ENCODE results near the gene C1orf198. TPM values are rescaled to one million over a fixed set of nuclear protein-coding genes. Genes with fewer than 3 reads are reported as not detected.

Gene C1orf198
- polyA plus RNA-seq, 1 of the 3 experiments (the other 2 are of a cell fraction) = 12.3 TPM

DNA sequence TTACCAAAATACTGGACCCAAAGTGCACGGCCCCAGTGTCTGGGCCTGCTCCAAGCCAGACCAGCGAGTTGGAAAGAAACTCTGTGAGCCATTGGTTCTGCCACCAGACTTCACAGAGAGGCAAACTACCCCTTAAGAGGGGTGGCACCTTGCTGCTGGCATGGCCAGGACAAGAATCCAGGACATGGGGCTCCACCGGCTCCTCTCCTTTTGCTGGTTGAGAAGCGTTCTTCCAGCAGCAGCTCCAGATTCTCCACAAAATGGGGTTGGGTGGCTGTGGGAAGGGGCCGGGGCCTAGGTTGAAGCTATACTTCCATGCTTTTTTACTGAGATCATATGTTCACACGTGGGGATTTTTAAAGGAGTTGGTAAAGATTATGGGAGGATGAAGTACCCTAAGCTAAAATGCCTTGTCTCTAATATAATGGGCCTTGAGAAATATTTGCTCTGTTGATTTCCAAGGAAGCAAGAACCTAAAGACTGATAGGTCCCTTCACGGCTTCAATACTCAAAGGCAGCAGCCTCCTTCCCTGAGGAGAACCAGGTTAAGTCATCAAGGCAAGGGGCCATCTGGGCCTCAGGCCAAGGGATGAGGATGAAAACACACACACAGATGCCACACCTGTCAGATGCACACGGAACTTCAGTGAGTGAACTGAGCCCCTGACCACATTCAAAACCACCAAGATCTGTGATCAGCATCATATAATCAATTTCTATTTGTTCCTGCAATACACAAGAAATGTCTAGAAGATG lies 3.1 kb downstream of the C1orf198 start (continued):
- TF ChIP-seq MXI1 (IDR thresholded peaks at IDR 0.05; ENCODE audit: low read depth, low read length) (no peak), TCF12 (IDR thresholded peaks at IDR 0.05) (no peak), RFX5 (IDR thresholded peaks at IDR 0.05; ENCODE audit: low read length) (no peak)

DNA sequence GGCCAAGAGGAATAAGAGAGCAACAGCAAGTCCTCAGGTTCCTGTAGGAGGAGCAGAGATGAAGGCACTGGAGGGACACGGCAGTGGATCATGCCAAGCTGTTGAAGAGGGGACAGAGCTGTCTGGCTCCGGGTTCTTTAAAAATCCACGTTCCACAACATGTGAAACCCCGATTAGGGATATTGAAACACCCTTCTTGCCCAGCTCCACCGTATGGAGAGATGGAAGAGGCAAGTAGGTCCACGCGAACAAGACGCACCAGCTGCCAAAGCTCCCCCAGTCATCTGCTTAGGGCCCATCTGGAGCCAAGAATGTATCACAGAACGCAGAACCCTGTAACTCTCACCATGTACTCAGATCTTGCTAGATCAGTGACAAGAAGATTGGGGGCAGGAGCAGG lies 3.9 kb downstream of the C1orf198 start:
- Histone ChIP-seq H4K20me1 (ENCODE audit: insufficient read depth) (peaks cover 20% of the 10 kb centered on the region), H3K4me1 (ENCODE audit: control insufficient read depth in 1 of 2, insufficient read depth in 2 of 2, low read depth in 1 of 2, low read length in 1 of 2) (peaks cover 16 to 22% of the 10 kb centered on the region in 2 experiments), H3K9me3 (no peaks in the 10 kb centered on the region), H3F3A (replicated peaks; ENCODE audit: insufficient read depth) (peaks cover 9% of the 10 kb centered on the region), H2AFZ (ENCODE audit: low read depth) (no peak overlapping the region), H3K9ac (no peak overlapping the region), H3K27me3 (ENCODE audit: insufficient read depth) (no peaks in the 10 kb centered on the region), H3K79me2 (ENCODE audit: insufficient read depth) (peaks cover 80% of the 10 kb centered on the region), H3K9me2 (no peaks in the 10 kb centered on the region), H3K4me2 (no peak overlapping the region), H3K4me3 (ENCODE audit: low read depth in 2 of 2, low read length in 1 of 2) (no peak overlapping the region), H3K36me3 (replicated peaks in 1 of 2; ENCODE audit: control insufficient read depth in 1 of 2, insufficient read depth in 2 of 2, low read length in 1 of 2) (peaks cover 0 to 17% of the 10 kb centered on the region in 2 experiments), H3K27ac (ENCODE audit: low read depth in 2 of 2, low read length in 1 of 2) (no peak overlapping the region)
- ChIA-PET CTCF (no interaction called here), POLR2A (no interaction called here)
- WGBS (ENCODE audit: low lambda C conversion rate) = 84% methylated on average over 9 of the region's 9 CpGs
- TF ChIP-seq GABPA (IDR thresholded peaks at IDR 0.05; ENCODE audit: low read depth) = no peak
- TF ChIP-seq, protein P1, sequence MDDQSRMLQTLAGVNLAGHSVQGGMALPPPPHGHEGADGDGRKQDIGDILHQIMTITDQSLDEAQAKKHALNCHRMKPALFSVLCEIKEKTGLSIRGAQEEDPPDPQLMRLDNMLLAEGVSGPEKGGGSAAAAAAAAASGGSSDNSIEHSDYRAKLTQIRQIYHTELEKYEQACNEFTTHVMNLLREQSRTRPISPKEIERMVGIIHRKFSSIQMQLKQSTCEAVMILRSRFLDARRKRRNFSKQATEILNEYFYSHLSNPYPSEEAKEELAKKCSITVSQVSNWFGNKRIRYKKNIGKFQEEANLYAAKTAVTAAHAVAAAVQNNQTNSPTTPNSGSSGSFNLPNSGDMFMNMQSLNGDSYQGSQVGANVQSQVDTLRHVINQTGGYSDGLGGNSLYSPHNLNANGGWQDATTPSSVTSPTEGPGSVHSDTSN (IDR thresholded peaks at IDR 0.05) = no peak
- TF ChIP-seq ELF1 (IDR thresholded peaks at IDR 0.05) = no peak
- TF ChIP-seq, protein P2, sequence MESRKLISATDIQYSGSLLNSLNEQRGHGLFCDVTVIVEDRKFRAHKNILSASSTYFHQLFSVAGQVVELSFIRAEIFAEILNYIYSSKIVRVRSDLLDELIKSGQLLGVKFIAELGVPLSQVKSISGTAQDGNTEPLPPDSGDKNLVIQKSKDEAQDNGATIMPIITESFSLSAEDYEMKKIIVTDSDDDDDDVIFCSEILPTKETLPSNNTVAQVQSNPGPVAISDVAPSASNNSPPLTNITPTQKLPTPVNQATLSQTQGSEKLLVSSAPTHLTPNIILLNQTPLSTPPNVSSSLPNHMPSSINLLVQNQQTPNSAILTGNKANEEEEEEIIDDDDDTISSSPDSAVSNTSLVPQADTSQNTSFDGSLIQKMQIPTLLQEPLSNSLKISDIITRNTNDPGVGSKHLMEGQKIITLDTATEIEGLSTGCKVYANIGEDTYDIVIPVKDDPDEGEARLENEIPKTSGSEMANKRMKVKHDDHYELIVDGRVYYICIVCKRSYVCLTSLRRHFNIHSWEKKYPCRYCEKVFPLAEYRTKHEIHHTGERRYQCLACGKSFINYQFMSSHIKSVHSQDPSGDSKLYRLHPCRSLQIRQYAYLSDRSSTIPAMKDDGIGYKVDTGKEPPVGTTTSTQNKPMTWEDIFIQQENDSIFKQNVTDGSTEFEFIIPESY (IDR thresholded peaks at IDR 0.05; ENCODE audit: borderline replicate concordance, low read depth) = no peak
- DNase-seq = no peak

DNA sequence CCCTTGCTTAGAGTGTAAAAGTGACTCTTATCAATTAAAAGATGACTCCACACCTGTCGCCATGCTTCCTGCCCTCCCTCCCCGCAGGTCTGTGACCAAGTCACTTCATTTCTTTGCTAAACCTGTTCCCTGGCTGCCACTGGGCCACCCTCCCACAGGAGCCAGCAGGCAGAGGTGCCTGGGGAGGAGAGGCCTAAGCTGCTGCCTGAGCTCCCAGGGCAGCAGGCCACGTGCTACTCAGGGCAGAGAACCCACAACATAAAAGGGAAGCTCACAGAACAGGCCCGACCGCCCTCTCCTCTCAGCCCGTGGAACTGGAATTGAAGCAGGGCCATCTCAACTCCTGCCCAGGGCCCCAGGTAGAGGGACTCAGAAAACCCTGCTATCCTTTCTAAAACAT lies 4.9 kb downstream of the C1orf198 start:
- peaks cover 0 to 17% of the 10 kb centered on the region in 2 experiments for H3K36me3 ChIP-seq (replicated peaks in 1 of 2; ENCODE audit: control insufficient read depth in 1 of 2, insufficient read depth in 2 of 2, low read length in 1 of 2)
- H3F3A ChIP-seq (replicated peaks; ENCODE audit: insufficient read depth) = peaks cover 3% of the 10 kb centered on the region
- no peaks in the 10 kb centered on the region for H3K9me3 ChIP-seq
- H3K9ac ChIP-seq = no peak overlapping the region
- H3K79me2 ChIP-seq (ENCODE audit: insufficient read depth) = peaks cover 88% of the 10 kb centered on the region
- H3K27ac ChIP-seq (ENCODE audit: low read depth in 2 of 2, low read length in 1 of 2) = no peak overlapping the region
- TF ChIP-seq, protein P2 (IDR thresholded peaks at IDR 0.05; ENCODE audit: borderline replicate concordance, low read depth) = no peak
- peaks cover 9 to 16% of the 10 kb centered on the region in 2 experiments; a peak in 3 of 4 replicates for H3K4me1 ChIP-seq (ENCODE audit: control insufficient read depth in 1 of 2, insufficient read depth in 2 of 2, low read depth in 1 of 2, low read length in 1 of 2)
- no peaks in the 10 kb centered on the region for H3K27me3 ChIP-seq (ENCODE audit: insufficient read depth)
- no peak for DNase-seq
- no peak overlapping the region for H3K4me2 ChIP-seq
- H4K20me1 ChIP-seq (ENCODE audit: insufficient read depth) = peaks cover 20% of the 10 kb centered on the region
- H3K9me2 ChIP-seq = no peaks in the 10 kb centered on the region
- 85% methylated on average over 4 of the region's 6 CpGs for WGBS (ENCODE audit: low lambda C conversion rate)
- H3K4me3 ChIP-seq (ENCODE audit: low read depth in 2 of 2, low read length in 1 of 2) = no peak overlapping the region
- ChIA-PET POLR2A (no interaction called here), CTCF (no interaction called here)
- H2AFZ ChIP-seq (ENCODE audit: low read depth) = no peak overlapping the region
